Activated CD4-positive, alpha-beta T cell treated with anti-CD3 and anti-CD28 coated beads, Interleukin-2, amount 10 ng/mL, durations not matched to agents 24 days and 14 days (primary cell): Measurements from ENCODE around the gene SOCS6. TPM values are rescaled to one million over a fixed set of nuclear protein-coding genes. Genes with fewer than 3 reads are reported as not detected.

ENCODE experiments used
- DNase-seq: peaks from one replicate; pipeline ENCODE4 v3.0.0; 2022
- H3K27ac Mint-ChIP-seq: one replicate; pipeline ENCODE4 v1.8.0; 2022; ENCODE audit warnings: mild to moderate bottlenecking, mixed read lengths
- H3K27me3 Mint-ChIP-seq: one replicate; pipeline ENCODE4 v1.8.0; 2022; ENCODE audit warnings: mixed read lengths
- H3K36me3 Mint-ChIP-seq: one replicate; pipeline ENCODE4 v1.8.0; 2022; ENCODE audit warnings: low read depth, mild to moderate bottlenecking, mixed read lengths
- H3K4me1 Mint-ChIP-seq: one replicate; pipeline ENCODE4 v1.8.0; 2021; ENCODE audit warnings: mixed read lengths
- H3K4me3 Mint-ChIP-seq: one replicate; pipeline ENCODE4 v1.8.0; 2022; ENCODE audit warnings: mild to moderate bottlenecking, moderate library complexity, mixed read lengths
- H3K9me3 Mint-ChIP-seq: one replicate; pipeline ENCODE4 v1.8.0; 2021; ENCODE audit warnings: mixed read lengths
- intact Hi-C: fragments of 100-400 bp; cut with micrococcal nuclease; formaldehyde crosslinking; loops from one replicate; pipeline ENCODE4 v1.15.1; 2023
- total RNA-seq: library from RNA; stranded (reverse); gene quantifications from 2 replicates; pipeline ENCODE4 v1.2.3, GENCODE V29; 2022

The SOCS6 gene
- total RNA-seq, 1 donor from 2014 or later, result 2.8 TPM

- peaks cover 1% of the 10 kb centered on the region for H3K36me3 Mint-ChIP-seq
- peaks cover 10% of the 10 kb centered on the region for H3K4me1 Mint-ChIP-seq
- no peaks in the 10 kb centered on the region for H3K9me3 Mint-ChIP-seq
- no peak overlapping the region for H3K4me3 Mint-ChIP-seq
- no peak for DNase-seq
- peaks cover 20% of the 10 kb centered on the region for H3K27me3 Mint-ChIP-seq
- H3K27ac Mint-ChIP-seq, result no peak overlapping the region
- intact Hi-C loops, result no loop called here
Measured at GRCh38 chr18:70294471-70295191, 5.8 kb downstream of the SOCS6 start.

GRCh38 chr18:70295192-70296188 lies 6.6 kb downstream of the SOCS6 start:
- peaks cover 7% of the 10 kb centered on the region for H3K4me1 Mint-ChIP-seq
- no peak overlapping the region for H3K27ac Mint-ChIP-seq
- H3K27me3 Mint-ChIP-seq, result peaks cover 16% of the 10 kb centered on the region
- H3K4me3 Mint-ChIP-seq, result no peak overlapping the region
- intact Hi-C loops, result no loop called here
- peaks cover 1% of the 10 kb centered on the region for H3K36me3 Mint-ChIP-seq
- DNase-seq, result no peak
- no peaks in the 10 kb centered on the region for H3K9me3 Mint-ChIP-seq

- H3K4me3 Mint-ChIP-seq, result no peak overlapping the region
- no peak overlapping the region for H3K27ac Mint-ChIP-seq
- peaks cover 5% of the 10 kb centered on the region for H3K4me1 Mint-ChIP-seq
- peaks cover 8% of the 10 kb centered on the region for H3K27me3 Mint-ChIP-seq
- no peak for DNase-seq
- H3K36me3 Mint-ChIP-seq, result no peaks in the 10 kb centered on the region
- no peaks in the 10 kb centered on the region for H3K9me3 Mint-ChIP-seq
- intact Hi-C loops, result no loop called here
Measured at GRCh38 chr18:70296289-70296688, 7.4 kb downstream of the SOCS6 start.

- no peak for DNase-seq
- H3K4me3 Mint-ChIP-seq, result no peak overlapping the region
- no peaks in the 10 kb centered on the region for H3K36me3 Mint-ChIP-seq
- intact Hi-C loops, result no loop called here
- H3K4me1 Mint-ChIP-seq, result peaks cover 5% of the 10 kb centered on the region
- H3K9me3 Mint-ChIP-seq, result no peaks in the 10 kb centered on the region
- H3K27ac Mint-ChIP-seq, result no peak overlapping the region
- H3K27me3 Mint-ChIP-seq, result peaks cover 4% of the 10 kb centered on the region
Measured at GRCh38 chr18:70296781-70297180, 7.9 kb downstream of the SOCS6 start.

GRCh38 chr18:70299393-70299792 lies 10.5 kb downstream of the SOCS6 start:
- H3K9me3 Mint-ChIP-seq, result no peaks in the 10 kb centered on the region
- no peaks in the 10 kb centered on the region for H3K4me1 Mint-ChIP-seq
- no peaks in the 10 kb centered on the region for H3K36me3 Mint-ChIP-seq
- H3K27ac Mint-ChIP-seq, result no peak overlapping the region
- intact Hi-C loops, result no loop called here
- DNase-seq, result no peak
- no peaks in the 10 kb centered on the region for H3K27me3 Mint-ChIP-seq
- H3K4me3 Mint-ChIP-seq, result no peak overlapping the region

- Mint-ChIP-seq H3K9me3 (no peaks in the 10 kb centered on the region), H3K4me3 (no peak overlapping the region), H3K4me1 (no peaks in the 10 kb centered on the region), H3K27ac (no peak overlapping the region), H3K27me3 (no peaks in the 10 kb centered on the region), H3K36me3 (no peaks in the 10 kb centered on the region)
- DNase-seq, result no peak
- intact Hi-C loops, result no loop called here
Measured at GRCh38 chr18:70301667-70302066, 12.8 kb downstream of the SOCS6 start.

GRCh38 chr18:70308555-70309294 lies 19.9 kb downstream of the SOCS6 start:
- no peak overlapping the region for H3K4me3 Mint-ChIP-seq
- peaks cover 2% of the 10 kb centered on the region for H3K27me3 Mint-ChIP-seq
- peaks cover 4% of the 10 kb centered on the region for H3K9me3 Mint-ChIP-seq

GRCh38 chr18:70310560-70311320 lies 21.9 kb downstream of the SOCS6 start:
- H3K9me3 Mint-ChIP-seq, result peaks cover 4% of the 10 kb centered on the region
- H3K27me3 Mint-ChIP-seq, result peaks cover 2% of the 10 kb centered on the region
- H3K4me3 Mint-ChIP-seq, result no peak overlapping the region
- H3K36me3 Mint-ChIP-seq, result no peaks in the 10 kb centered on the region
- DNase-seq, result no peak
- intact Hi-C loops, result no loop called here
- H3K27ac Mint-ChIP-seq, result no peak overlapping the region
- no peaks in the 10 kb centered on the region for H3K4me1 Mint-ChIP-seq

More at GRCh38 chr18:70308555-70309294, 19.9 kb downstream of the SOCS6 start:
- no peaks in the 10 kb centered on the region for H3K4me1 Mint-ChIP-seq
- no peaks in the 10 kb centered on the region for H3K36me3 Mint-ChIP-seq
- DNase-seq, result no peak
- H3K27ac Mint-ChIP-seq, result no peak overlapping the region
- intact Hi-C loops, result no loop called here

GRCh38 chr18:70311726-70312125 lies 22.9 kb downstream of the SOCS6 start:
- intact Hi-C loops, result no loop called here
- Mint-ChIP-seq H3K4me3 (no peak overlapping the region), H3K27me3 (peaks cover 2% of the 10 kb centered on the region), H3K9me3 (peaks cover 4% of the 10 kb centered on the region), H3K27ac (no peak overlapping the region), H3K36me3 (no peaks in the 10 kb centered on the region), H3K4me1 (no peaks in the 10 kb centered on the region)
- no peak for DNase-seq

GRCh38 chr18:70313640-70314039 lies 24.8 kb downstream of the SOCS6 start:
- intact Hi-C loops, result no loop called here
- Mint-ChIP-seq H3K9me3 (peaks cover 2% of the 10 kb centered on the region), H3K27ac (no peak overlapping the region), H3K27me3 (peaks cover 2% of the 10 kb centered on the region), H3K4me3 (no peak overlapping the region), H3K36me3 (no peaks in the 10 kb centered on the region), H3K4me1 (no peaks in the 10 kb centered on the region)
- DNase-seq, result no peak

- no peak overlapping the region for H3K27ac Mint-ChIP-seq
- peaks cover 2% of the 10 kb centered on the region for H3K27me3 Mint-ChIP-seq
- DNase-seq, result no peak
- H3K36me3 Mint-ChIP-seq, result no peaks in the 10 kb centered on the region
- no peaks in the 10 kb centered on the region for H3K4me1 Mint-ChIP-seq
- no peaks in the 10 kb centered on the region for H3K9me3 Mint-ChIP-seq
- no peak overlapping the region for H3K4me3 Mint-ChIP-seq
- intact Hi-C loops, result no loop called here
Measured at GRCh38 chr18:70314151-70314782, 25.4 kb downstream of the SOCS6 start.

GRCh38 chr18:70319187-70319586 lies 30.3 kb downstream of the SOCS6 start:
- Mint-ChIP-seq H3K27ac (no peak overlapping the region), H3K27me3 (no peaks in the 10 kb centered on the region), H3K9me3 (no peaks in the 10 kb centered on the region), H3K4me1 (no peaks in the 10 kb centered on the region), H3K36me3 (no peaks in the 10 kb centered on the region), H3K4me3 (no peak overlapping the region)
- no peak for DNase-seq
- intact Hi-C loops, result no loop called here

- intact Hi-C loops, result no loop called here
- Mint-ChIP-seq H3K27me3 (no peaks in the 10 kb centered on the region), H3K9me3 (no peaks in the 10 kb centered on the region), H3K4me1 (no peaks in the 10 kb centered on the region), H3K4me3 (no peak overlapping the region), H3K36me3 (no peaks in the 10 kb centered on the region), H3K27ac (no peak overlapping the region)
- DNase-seq, result no peak
Measured at GRCh38 chr18:70321616-70322015, 32.8 kb downstream of the SOCS6 start.
